NCI-H345 treated with DMSO at 0.1 percent for 48 hours (cell line): ENCODE results near the gene SNHG17.
A peak's percentile ranks its signal among the peaks of the same experiment; 100 is the strongest.
"Not testable (repeated sequence)": the region's sequence is repeated elsewhere in the genome, so short reads cannot be mapped to it uniquely, and the experiment has no call there.

Experiments
- DNase-seq: peaks from one replicate; lab custom pipeline; 2025; ENCODE audit not compliant: unreplicated experiment; lab: John Stamatoyannopoulos, UW

The SNHG17 gene

GRCh38 chr20:38434770-38435554 lies at the start of gene SNHG17:
TSS of gene SNHG17 (minus strand) at chr20:38435328.
- DNase-seq, result peak; percentile 78

- DNase-seq, result no peak
Observed at GRCh38 chr20:38479596-38479995, 44.5 kb upstream of the SNHG17 start.

- DNase-seq, result no peak
Observed at GRCh38 chr20:38477747-38478146, 42.6 kb upstream of the SNHG17 start.

- no peak for DNase-seq
Observed at GRCh38 chr20:38473367-38473795, 38.3 kb upstream of the SNHG17 start.

- DNase-seq, result peak; percentile 100
Observed at GRCh38 chr20:38472513-38473366, 37.6 kb upstream of the SNHG17 start, which contains the start of gene RALGAPB. TSS of gene RALGAPB (plus strand) at chr20:38472843. CDS start at chr20:38488433, 15,590 bp downstream.

GRCh38 chr20:38471987-38472512 lies 36.9 kb upstream of the SNHG17 start:
- no peak for DNase-seq

GRCh38 chr20:38471245-38471644 lies 36.1 kb upstream of the SNHG17 start:
- DNase-seq, result no peak

- no peak for DNase-seq
Observed at GRCh38 chr20:38466983-38467382, 31.9 kb upstream of the SNHG17 start.

- DNase-seq, result no peak
Observed at GRCh38 chr20:38466171-38466570, 31.0 kb upstream of the SNHG17 start.

- not testable (repeated sequence) for DNase-seq
Observed at GRCh38 chr20:38461569-38461968, 26.4 kb upstream of the SNHG17 start.

- DNase-seq, result not testable (repeated sequence)
Observed at GRCh38 chr20:38461167-38461566, 26.0 kb upstream of the SNHG17 start.

GRCh38 chr20:38460631-38461030 lies 25.5 kb upstream of the SNHG17 start:
- DNase-seq, result not testable (repeated sequence)

- peak; percentile 78 for DNase-seq
Observed at GRCh38 chr20:38460040-38460623, 25.0 kb upstream of the SNHG17 start.

- DNase-seq, result no peak
Observed at GRCh38 chr20:38458314-38458713, 23.2 kb upstream of the SNHG17 start.

- DNase-seq, result no peak
Observed at GRCh38 chr20:38454556-38455473, 19.7 kb upstream of the SNHG17 start.

- no peak for DNase-seq
Observed at GRCh38 chr20:38453941-38454340, 18.8 kb upstream of the SNHG17 start.

GRCh38 chr20:38452880-38453624 lies 17.9 kb upstream of the SNHG17 start:
- DNase-seq, result no peak

GRCh38 chr20:38450412-38450975 lies 15.4 kb upstream of the SNHG17 start:
- DNase-seq, result no peak

- DNase-seq, result no peak
Observed at GRCh38 chr20:38449046-38449445, 13.9 kb upstream of the SNHG17 start.
